Measurements from ENCODE around the gene NR2C2. TPM values are rescaled to one million over a fixed set of nuclear protein-coding genes. Genes with fewer than 3 reads are reported as not detected.

The NR2C2 gene
- total RNA-seq, 1 experiment from 2014 or later: 20.1 TPM

GRCh38 chr3:14921034-14921616, 26.3 kb upstream of the NR2C2 start:
- peak; percentile 76 for DNase-seq (ENCODE audit: low read depth)

- DNase-seq (ENCODE audit: low read depth): peak; percentile 2
Measured at GRCh38 chr3:14921811-14922705, 25.3 kb upstream of the NR2C2 start.

GRCh38 chr3:14922863-14923262, 24.5 kb upstream of the NR2C2 start:
- DNase-seq (ENCODE audit: low read depth): no peak

GRCh38 chr3:14923476-14923875, 23.9 kb upstream of the NR2C2 start:
- no peak for DNase-seq (ENCODE audit: low read depth)

- DNase-seq (ENCODE audit: low read depth): peak; percentile 61
Measured at GRCh38 chr3:14925729-14926591, 21.4 kb upstream of the NR2C2 start.

GRCh38 chr3:14926592-14926991, 20.8 kb upstream of the NR2C2 start:
- DNase-seq (ENCODE audit: low read depth): no peak

GRCh38 chr3:14927308-14927707, 20.1 kb upstream of the NR2C2 start:
- DNase-seq (ENCODE audit: low read depth): no peak

- DNase-seq (ENCODE audit: low read depth): no peak
Measured at GRCh38 chr3:14929310-14930074, 17.9 kb upstream of the NR2C2 start.

GRCh38 chr3:14933820-14934425, 13.5 kb upstream of the NR2C2 start:
- DNase-seq (ENCODE audit: low read depth): no peak

- DNase-seq (ENCODE audit: low read depth): no peak
Measured at GRCh38 chr3:14935592-14936345, 11.6 kb upstream of the NR2C2 start.

GRCh38 chr3:14938954-14939353, 8.4 kb upstream of the NR2C2 start:
- DNase-seq (ENCODE audit: low read depth): no peak

GRCh38 chr3:14941871-14942270, 5.5 kb upstream of the NR2C2 start:
- no peak for DNase-seq (ENCODE audit: low read depth)

- DNase-seq (ENCODE audit: low read depth): no peak
Measured at GRCh38 chr3:14943042-14943441, 4.3 kb upstream of the NR2C2 start.

GRCh38 chr3:14946236-14946635, 1.1 kb upstream of the NR2C2 start:
- no peak for DNase-seq (ENCODE audit: low read depth)

GRCh38 chr3:14946739-14947099, 664 bp upstream of the NR2C2 start:
- no peak for DNase-seq (ENCODE audit: low read depth)

- DNase-seq (ENCODE audit: low read depth): peak; percentile 94
Measured at GRCh38 chr3:14947886-14948608, 664 bp downstream of the NR2C2 start.

- no peak for DNase-seq (ENCODE audit: low read depth)
Measured at GRCh38 chr3:14948609-14949038, 1.2 kb downstream of the NR2C2 start.

- DNase-seq (ENCODE audit: low read depth): peak; percentile 3
Measured at GRCh38 chr3:14949126-14949525, 1.7 kb downstream of the NR2C2 start.

- DNase-seq (ENCODE audit: low read depth): no peak
Measured at GRCh38 chr3:14950274-14950673, 2.9 kb downstream of the NR2C2 start.

- DNase-seq (ENCODE audit: low read depth): no peak
Measured at GRCh38 chr3:14957153-14957552, 9.8 kb downstream of the NR2C2 start.

All from LHCN-M2 (cell line).